GM15510 (cell line): ENCODE data around the gene SLC25A33.

ENCODE experiments used
- POLR2A ChIP-seq: IDR thresholded peaks from 3 replicates; pipeline ENCODE4 v1.6.1; 2011; ENCODE audit warnings: borderline replicate concordance; ENCODE audit not compliant: insufficient read length; ENCODE audit errors: extremely low read depth

The SLC25A33 gene

DNA sequence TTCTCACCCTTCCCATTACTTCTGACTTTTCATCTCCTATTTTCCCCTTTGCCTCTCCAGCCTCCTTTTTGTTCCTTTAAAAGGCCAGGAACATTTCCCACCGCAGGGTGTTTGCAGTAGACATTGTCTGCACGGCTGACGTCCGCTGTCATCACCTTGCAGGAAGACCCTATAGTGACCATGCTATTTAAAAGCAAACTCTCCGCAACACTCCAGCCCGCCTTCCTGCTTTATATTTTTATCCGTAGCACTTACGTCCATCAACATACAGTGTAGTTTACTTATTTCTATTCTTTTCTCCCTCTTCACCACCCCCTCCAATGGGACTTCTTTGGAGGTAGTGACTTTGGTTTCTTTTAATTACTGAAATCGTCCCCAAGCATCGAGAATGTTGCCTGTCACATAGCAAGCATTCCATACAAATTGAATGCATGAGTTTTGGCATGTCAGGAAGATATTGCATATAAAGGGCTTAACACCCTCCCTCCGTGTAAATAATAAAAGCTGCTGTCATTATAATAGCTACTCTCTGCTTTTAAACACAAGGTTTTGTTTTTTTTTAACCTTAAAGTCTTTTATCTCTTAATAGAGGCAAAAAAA is 19.8 kb downstream of the SLC25A33 start:
- TF ChIP-seq POLR2A, result no peak

- TF ChIP-seq POLR2A, result no peak
Observed at GRCh38 chr1:9559673-9560072, 20.4 kb downstream of the SLC25A33 start.

DNA sequence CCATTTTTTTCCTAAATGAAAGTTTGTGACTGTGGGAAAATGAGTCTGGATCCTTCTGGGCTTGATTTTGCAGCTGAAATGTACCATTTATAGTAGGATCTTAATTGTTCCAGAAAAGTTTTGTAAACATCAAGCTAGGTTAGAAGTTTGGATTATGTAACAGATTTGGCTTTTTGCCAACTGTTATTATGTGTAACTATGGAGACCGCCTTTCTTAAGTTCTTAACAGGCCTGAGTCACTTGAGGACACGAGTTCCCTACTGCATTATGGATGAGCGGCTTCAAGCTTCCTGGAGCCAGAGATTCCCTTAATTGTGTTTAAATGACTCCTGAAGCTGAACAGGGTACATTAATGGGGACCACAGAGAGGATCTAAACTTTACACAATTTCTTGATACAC is 22.2 kb downstream of the SLC25A33 start:
- TF ChIP-seq POLR2A, result no peak

- TF ChIP-seq POLR2A, result no peak
Observed at GRCh38 chr1:9569267-9569666, 30.0 kb downstream of the SLC25A33 start.

DNA sequence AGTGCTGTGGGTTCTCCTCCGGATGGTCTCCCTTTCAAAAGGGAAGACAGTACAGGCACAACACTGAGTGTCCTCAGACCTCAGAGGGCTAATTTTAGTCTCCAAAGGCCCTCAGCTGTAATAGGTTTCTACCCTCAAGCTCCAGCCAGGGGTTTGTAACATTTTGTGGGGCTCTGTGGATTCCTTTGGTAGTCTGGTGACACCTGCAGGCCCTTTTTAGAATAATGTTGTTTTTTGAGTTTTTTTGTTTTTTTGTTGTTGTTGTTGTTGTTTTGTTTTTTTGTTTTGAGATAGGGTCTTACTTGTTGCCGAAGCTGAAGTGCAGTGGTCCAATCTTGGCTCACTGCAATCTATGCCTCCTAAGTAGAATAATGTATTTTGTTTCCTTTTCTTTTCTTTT is 34.5 kb downstream of the SLC25A33 start:
- no peak for TF ChIP-seq POLR2A

GRCh38 chr1:9575486-9575885 is 36.2 kb downstream of the SLC25A33 start:
- no peak for TF ChIP-seq POLR2A

GRCh38 chr1:9576903-9577302 is 37.6 kb downstream of the SLC25A33 start:
- no peak for TF ChIP-seq POLR2A

- no peak for TF ChIP-seq POLR2A
Observed at GRCh38 chr1:9577423-9577822, 38.2 kb downstream of the SLC25A33 start.

- no peak for TF ChIP-seq POLR2A
Observed at GRCh38 chr1:9580942-9581341, 41.7 kb downstream of the SLC25A33 start.

GRCh38 chr1:9586147-9586766 is 47.0 kb downstream of the SLC25A33 start:
- no peak for TF ChIP-seq POLR2A

DNA sequence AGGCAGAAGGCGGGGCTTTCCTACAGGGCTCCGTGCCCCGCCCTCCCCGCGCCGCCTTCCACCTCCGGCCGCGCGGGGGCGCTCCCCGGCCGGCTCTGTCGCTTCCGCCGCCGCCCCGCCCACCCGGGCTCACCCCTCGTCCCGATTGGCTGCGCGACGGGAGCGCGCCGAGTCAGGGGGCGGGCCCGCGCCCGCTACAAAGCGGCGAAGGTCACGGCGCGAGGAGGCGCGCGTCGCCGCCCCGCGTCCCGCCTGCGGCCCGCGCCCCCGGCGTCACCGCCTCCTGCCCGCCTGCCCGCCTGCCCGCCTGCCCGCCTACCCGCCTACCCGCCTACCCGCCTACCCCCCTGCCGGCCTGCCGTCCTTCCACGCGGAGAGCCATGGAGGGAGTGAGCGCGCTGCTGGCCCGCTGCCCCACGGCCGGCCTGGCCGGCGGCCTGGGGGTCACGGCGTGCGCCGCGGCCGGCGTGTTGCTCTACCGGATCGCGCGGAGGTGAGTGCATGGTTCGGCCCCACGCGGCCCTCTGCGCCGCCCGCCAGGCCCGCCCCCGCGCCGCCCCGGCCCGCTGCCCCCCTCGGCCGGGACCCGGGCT is 49.4 kb downstream of the SLC25A33 start, which contains the start of gene TMEM201:
Gene TMEM201 (plus strand): TSS at position 361 of the 593 bp plus-strand sequence. CDS start 20 bp downstream, at position 381.
- TF ChIP-seq POLR2A, result peak; percentile 61

DNA sequence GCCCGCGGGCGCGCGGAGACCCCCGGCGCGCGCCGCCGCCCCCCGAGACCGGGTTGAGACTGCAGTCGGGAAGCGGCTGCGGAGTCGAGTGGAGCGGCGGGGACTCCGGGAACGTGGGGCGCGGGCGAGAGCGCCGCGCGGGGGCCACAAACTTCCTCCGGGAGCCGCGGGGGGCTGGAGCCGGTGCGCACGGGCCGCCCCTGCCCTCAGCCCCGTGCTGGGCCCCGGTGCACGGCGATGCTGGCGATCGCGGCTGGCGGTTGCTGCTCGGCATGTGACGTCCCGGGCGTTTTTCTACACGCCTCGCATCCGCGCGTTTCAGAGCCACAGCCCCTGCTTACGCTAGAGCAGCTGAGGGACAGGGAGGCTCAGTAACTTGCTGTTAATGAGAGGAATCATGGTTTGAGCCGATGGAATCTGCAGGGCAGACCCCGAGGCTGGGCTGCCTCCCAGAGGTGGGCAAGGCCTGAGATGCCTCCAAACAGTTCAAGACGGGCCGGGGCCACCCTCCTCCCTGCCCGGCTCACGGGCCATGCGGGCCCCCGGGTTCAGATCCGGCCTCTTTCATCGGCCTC is 50.0 kb downstream of the SLC25A33 start:
- TF ChIP-seq POLR2A, result no peak

DNA sequence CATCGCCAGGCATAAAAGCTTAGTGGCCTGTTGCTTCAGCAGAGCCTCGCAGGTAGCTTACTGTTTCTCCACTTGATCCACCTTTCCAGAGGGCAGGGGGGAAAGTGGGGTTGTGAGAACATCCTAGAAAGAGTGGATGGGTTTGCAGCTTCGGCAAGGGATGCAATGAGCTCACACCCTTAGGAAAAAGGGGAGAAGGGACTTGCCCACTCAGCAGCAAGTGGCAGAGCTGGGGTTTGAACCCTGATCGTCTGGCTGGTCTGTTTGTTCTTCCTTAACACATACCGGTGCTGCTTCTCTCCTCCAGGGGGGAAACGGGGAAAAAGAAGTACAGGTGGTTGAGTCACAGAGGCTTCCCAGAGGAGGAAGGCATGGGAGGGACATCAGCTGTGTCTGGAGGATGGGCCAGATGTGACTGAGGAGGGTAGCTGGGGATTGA is 50.5 kb downstream of the SLC25A33 start:
- no peak for TF ChIP-seq POLR2A

DNA sequence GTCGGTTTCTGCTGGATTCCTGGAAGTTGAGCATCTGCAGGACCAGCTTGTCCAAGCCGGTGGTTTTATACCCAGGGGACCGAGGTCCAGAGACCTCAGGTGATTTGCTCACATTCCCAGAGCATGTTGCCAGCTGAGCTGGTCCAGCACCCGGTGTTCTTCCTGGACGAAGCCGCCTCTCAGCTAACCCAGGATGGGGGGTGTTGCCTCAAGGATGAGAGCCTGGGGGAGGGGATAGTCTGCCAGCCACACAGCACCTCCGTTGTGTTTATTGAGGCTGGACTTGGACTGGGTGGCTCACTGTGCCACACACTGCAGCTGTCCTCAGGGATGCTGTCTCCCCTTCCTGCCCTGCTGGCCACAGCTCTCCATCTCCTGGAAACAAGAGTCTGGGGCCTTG is 50.9 kb downstream of the SLC25A33 start:
- no peak for TF ChIP-seq POLR2A

- no peak for TF ChIP-seq POLR2A
Observed at GRCh38 chr1:9590945-9591668, 51.8 kb downstream of the SLC25A33 start.
